Suprapubic skin (tissue), 4 donors: ENCODE measurements around the gene TPD52L1.

Experiments used
- POLR2A ChIP-seq, 2 donors: fragments of 450-650 bp; IDR thresholded peaks; one replicate each; pipeline ENCODE4 v1.6.1; 2017; ENCODE audit warnings: antibody characterized with exemption in 2 of 2, mild to moderate bottlenecking in 2 of 2, moderate library complexity in 2 of 2
- POLR2AphosphoS5 ChIP-seq, 3 donors: sonication (generic); formaldehyde crosslinking; IDR thresholded peaks; one replicate each; pipeline ENCODE4 v1.6.1; 2017; ENCODE audit warnings: antibody characterized with exemption in 3 of 3

- TF ChIP-seq POLR2A (IDR thresholded peaks at IDR 0.05): no peak
- TF ChIP-seq POLR2AphosphoS5 (IDR thresholded peaks at IDR 0.05): no peak
Measured at GRCh38 chr6:125285353-125285752, 131.8 kb downstream of the TPD52L1 start.
